Adrenal gland (tissue), 12 donors: ENCODE results near the gene BLVRA. TPM values are rescaled to one million over a fixed set of nuclear protein-coding genes. Genes with fewer than 3 reads are reported as not detected.
"Not testable (repeated sequence)": the region's sequence is repeated elsewhere in the genome, so short reads cannot be mapped to it uniquely, and the experiment has no call there.

Source experiments
- DNase-seq, 7 donors: peaks; one replicate each; pipeline ENCODE4 v3.0.0-alpha.2; 2019 to 2020
- H3K27ac ChIP-seq, 5 donors: fragments of 200-600 bp; sonication (generic) in 4 of 5; 1 replicate in 3 of 5; 2 replicates in 2 of 5; pipeline versions ENCODE4 v1.5.1 to v1.8.0; 2016 to 2020; ENCODE audit warnings: mild to moderate bottlenecking in 1 of 5
- H3K27me3 ChIP-seq: fragments of 200-600 bp; 2 replicates; pipeline ENCODE4 v1.8.0; 2021
- H3K36me3 ChIP-seq, 2 donors: fragments of 200-600 bp; replicated peaks in 1 of 2; 1 replicate in 1 of 2; 2 replicates in 1 of 2; pipeline versions ENCODE4 v1.5.1 to v1.8.0; 2018 to 2022
- H3K4me1 ChIP-seq, 2 donors: fragments of 200-600 bp; replicated peaks in 1 of 2; 1 replicate in 1 of 2; 2 replicates in 1 of 2; pipeline versions ENCODE4 v1.5.1 to v1.8.0; 2018 to 2021
- H3K4me3 ChIP-seq, 4 donors: fragments of 200-600 bp; sonication (generic) in 3 of 4; one replicate each; pipeline ENCODE4 v1.5.1; 2016 to 2018
- H3K9me3 ChIP-seq, 3 donors: fragments of 200-600 bp; sonication (generic) in 1 of 3; replicated peaks in 1 of 3; 1 replicate in 2 of 3; 2 replicates in 1 of 3; pipeline versions ENCODE4 v1.5.1 to v1.8.0; 2016 to 2021
- CTCF ChIP-seq, 6 experiments: fragments of 450-650 bp in 4 of 6; fragments of 200-600 bp in 2 of 6; sonication (generic) in 1 of 6; IDR thresholded peaks; 1 replicate in 5 of 6; 2 replicates in 1 of 6; pipeline versions ENCODE4 v1.5.1 to v1.8.0; 2016 to 2021; ENCODE audit warnings: antibody characterized with exemption in 6 of 6, mild to moderate bottlenecking in 2 of 6, moderate library complexity in 1 of 6
- POLR2A ChIP-seq, 2 donors: fragments of 450-650 bp; IDR thresholded peaks; one replicate each; pipeline ENCODE4 v1.6.1; 2017; ENCODE audit warnings: antibody characterized with exemption in 2 of 2, mild to moderate bottlenecking in 2 of 2, moderate library complexity in 1 of 2
- WGBS, 4 donors: extraction: QIAGEN DNeasy Blood & Tissue Kit in 2 of 4; methylation state at CpG; one replicate each; pipeline versions ENCODE4 v1.1.5 to v1.1.7; 2013 to 2017; 5-methylcytosine and 5-hydroxymethylcytosine counted together
- intact Hi-C, 2 donors: fragments of 100-400 bp; cut with DNase I; formaldehyde crosslinking; loops; one replicate each; pipeline versions ENCODE4 v1.14.1 to v1.15.0; 2022 to 2023
- polyA plus RNA-seq, 3 donors: library from polyadenylated mRNA; stranded (reverse); fragments of 200-250 nt in 2 of 3; fragments of 350-450 nt in 1 of 3; fragmentation: Illumina TruSeq in 1 of 3; extraction: RNeasy Lipid Tissue Mini Kit (QIAGEN cat#74804) in 1 of 3; gene quantifications; one replicate each; pipeline ENCODE4 v1.2.3, GENCODE V29; 2013 to 2014
- total RNA-seq, 9 donors: library from RNA; depleted of rRNA in 4 of 9; stranded (reverse); fragments of >200 nt in 4 of 9; fragments of 120-200 nt in 1 of 9; fragmentation: NEBNext Ultra II Directional in 1 of 9; extraction: Animal tissue kit (Norgen Biotek cat#: 25700) in 1 of 9; gene quantifications; one replicate each; pipeline versions ENCODE4 v1.1.0 to v1.2.4, GENCODE V29; 2013 to 2023
- donor health status: healthy with polysubstance abuse.
- donor health status: Bipolar disorder and iron deficiency.
- donor health status: DM: yes; HTN: yes; CAD: no.
- donor health status: DM: no; HTN: no; CAD: no.
- donor health status: DM: no; HTN: no; CAD: no.
- donor health status: DM: yes; HTN: yes; CAD: no.

The BLVRA gene
- total and polyA plus RNA-seq, 12 donors: 7.7 to 56.3 (median 36.5) TPM

DNA sequence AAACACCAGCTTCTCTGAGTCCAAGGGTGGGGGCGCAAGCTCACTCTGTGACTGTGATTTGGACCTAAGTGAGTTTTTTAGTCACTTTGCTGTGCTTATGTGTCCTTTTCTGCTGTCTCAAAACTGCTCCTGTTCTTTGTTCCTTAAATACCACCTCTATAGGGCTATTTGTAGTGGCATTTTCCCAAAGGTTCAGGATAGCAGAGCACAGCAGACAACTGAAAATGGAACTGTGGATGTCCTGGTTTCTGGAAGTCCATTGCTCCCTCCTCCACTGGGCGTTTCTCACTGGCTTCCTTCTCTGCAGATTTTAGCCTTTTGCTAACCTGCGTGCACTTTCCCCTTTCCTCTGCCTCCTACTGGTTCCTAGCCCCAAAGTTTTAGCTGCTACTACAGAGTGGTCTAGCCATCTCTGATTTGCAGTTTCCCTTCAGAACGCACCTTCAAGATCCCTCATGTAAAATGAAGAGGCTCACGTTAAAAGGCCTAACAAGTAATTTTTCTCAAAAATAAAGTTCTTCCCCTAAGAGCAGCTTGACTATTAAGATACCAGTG lies 25.6 kb downstream of the BLVRA start:
- WGBS, 4 donors: 95 to 98% (median 96%) methylated on average over 5 of the region's 5 CpGs
- DNase-seq: peak in 2 of 7 donors; percentile 3 to 11
- intact Hi-C loops: no loop called here
- Histone ChIP-seq H3K9me3 (no peaks in the 10 kb centered on the region), H3K27me3 (no peaks in the 10 kb centered on the region), H3K4me1 (peaks cover 0 to 21% of the 10 kb centered on the region in 2 donors), H3K4me3 (no peak overlapping the region), H3K27ac (no peak overlapping the region), H3K36me3 (peaks cover 0 to 4% of the 10 kb centered on the region in 2 donors)
- no peak for TF ChIP-seq CTCF (IDR thresholded peaks at IDR 0.05)
- no peak for TF ChIP-seq POLR2A (IDR thresholded peaks at IDR 0.05)

GRCh38 chr7:43784585-43785087 lies 26.2 kb downstream of the BLVRA start:
- intact Hi-C loops, H3K9me3 ChIP-seq, H3K4me3 ChIP-seq, H3K27ac ChIP-seq, H3K36me3 ChIP-seq, H3K27me3 ChIP-seq: not testable (repeated sequence)
- WGBS, 4 donors: 87 to 93% (median 90%) methylated on average over 8 of the region's 8 CpGs
- H3K4me1 ChIP-seq: peaks cover 0 to 21% of the 10 kb centered on the region in 2 donors
- DNase-seq: peak in 2 of 7 donors; percentile 15 to 43

DNA sequence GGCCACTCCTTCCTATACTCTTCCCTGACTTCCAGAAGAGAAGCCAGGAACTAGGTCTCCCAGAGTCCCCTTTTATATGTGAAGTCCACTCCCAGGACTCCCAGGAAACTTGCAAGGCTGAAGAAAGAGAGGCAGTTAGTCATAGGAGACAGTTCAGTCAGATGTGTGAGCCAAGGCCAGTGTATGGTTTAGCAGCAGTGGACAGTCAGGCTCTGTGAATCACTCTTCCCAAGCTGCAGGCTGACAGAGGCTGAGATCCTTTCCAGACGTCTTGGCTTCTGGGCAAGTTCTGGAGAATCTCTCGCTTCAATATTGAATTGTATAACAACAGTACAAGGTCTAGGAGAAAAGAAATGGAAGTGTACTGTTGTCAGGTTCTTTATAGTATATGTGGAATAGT lies 26.9 kb downstream of the BLVRA start:
- Histone ChIP-seq H3K9me3 (no peaks in the 10 kb centered on the region), H3K36me3 (peaks cover 0 to 4% of the 10 kb centered on the region in 2 donors), H3K4me1 (peaks cover 0 to 21% of the 10 kb centered on the region in 2 donors), H3K27ac (no peak overlapping the region), H3K4me3 (no peak overlapping the region), H3K27me3 (no peaks in the 10 kb centered on the region)
- TF ChIP-seq CTCF (IDR thresholded peaks at IDR 0.05): no peak
- TF ChIP-seq POLR2A (IDR thresholded peaks at IDR 0.05): no peak
- WGBS, 4 donors: 29 to 35% (median 31%) methylated on average over 2 of the region's 2 CpGs
- intact Hi-C loops: no loop called here
- peak; percentile 43 to 80 (median 72) for DNase-seq

- peaks cover 0 to 13% of the 10 kb centered on the region in 2 donors for H3K4me1 ChIP-seq
Observed at GRCh38 chr7:43787771-43788170, 29.3 kb downstream of the BLVRA start.

More at GRCh38 chr7:43787771-43788170, 29.3 kb downstream of the BLVRA start:
- Histone ChIP-seq H3K36me3 (peaks cover 0 to 24% of the 10 kb centered on the region in 2 donors), H3K4me3 (no peak overlapping the region), H3K27ac (no peak overlapping the region), H3K27me3 (no peaks in the 10 kb centered on the region), H3K9me3 (no peaks in the 10 kb centered on the region)
- intact Hi-C loops: no loop called here
- WGBS, 4 donors: 91 to 97% (median 94%) methylated on average over 14 of the region's 14 CpGs
- peak in 2 of 7 donors; percentile 8 to 30 for DNase-seq
- TF ChIP-seq CTCF (IDR thresholded peaks at IDR 0.05) (no peak), POLR2A (IDR thresholded peaks at IDR 0.05) (no peak)
